HG03460 (cell line): ENCODE measurements around the gene SETD1B.
"Not testable (repeated sequence)": the region's sequence is repeated elsewhere in the genome, so short reads cannot be mapped to it uniquely, and the experiment has no call there.

Experiments
- ATAC-seq: cut with Tn5 transposase; IDR thresholded peaks from one replicate; pipeline ENCODE4 v1.9.1; 2021; ENCODE audit not compliant: unreplicated experiment

Gene SETD1B

DNA sequence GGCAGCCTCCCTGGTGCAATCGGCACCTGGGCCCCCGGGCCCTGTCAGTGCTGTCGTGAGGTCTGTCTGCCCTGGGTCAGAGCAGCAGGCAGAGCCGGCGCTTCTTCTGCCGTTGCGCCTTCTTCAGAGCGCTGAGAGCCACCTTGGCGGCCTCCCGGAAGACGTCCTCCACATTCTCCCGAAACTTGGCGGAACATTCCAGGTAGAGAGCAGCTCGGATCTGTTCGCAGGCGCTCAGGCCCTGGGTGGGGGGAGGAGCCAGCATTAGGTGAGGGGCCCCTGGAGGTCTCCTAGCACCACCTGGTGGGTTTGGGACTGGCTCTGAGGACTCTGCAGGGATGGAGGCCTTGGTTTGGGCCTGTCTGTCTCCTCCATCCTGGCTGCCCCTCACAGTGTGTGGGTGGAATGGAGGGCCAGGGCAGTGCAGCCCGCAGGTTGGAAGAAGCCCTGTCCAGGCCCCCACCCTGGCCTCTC is 24.4 kb upstream of the SETD1B start:
- ATAC-seq, result no peak

DNA sequence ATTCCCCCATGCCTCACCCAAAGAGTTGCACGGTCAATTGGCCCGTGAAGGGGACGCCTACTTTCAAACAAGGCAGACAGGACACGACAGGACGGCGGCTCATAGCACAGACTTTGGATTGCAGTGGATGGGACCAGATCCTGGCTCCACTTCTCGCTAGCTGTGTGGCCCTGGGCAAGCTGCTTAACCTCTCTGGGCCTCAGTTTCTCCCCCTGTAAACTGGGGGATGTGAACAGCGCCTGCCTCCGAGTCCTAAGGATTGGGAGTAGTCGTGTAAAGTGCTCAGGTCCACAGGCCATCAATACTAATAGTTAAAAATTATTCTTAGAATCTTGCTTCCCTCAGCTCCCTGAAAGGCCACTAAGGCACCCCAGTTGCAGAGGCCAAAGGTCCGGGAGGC is 23.4 kb upstream of the SETD1B start:
- no peak for ATAC-seq

DNA sequence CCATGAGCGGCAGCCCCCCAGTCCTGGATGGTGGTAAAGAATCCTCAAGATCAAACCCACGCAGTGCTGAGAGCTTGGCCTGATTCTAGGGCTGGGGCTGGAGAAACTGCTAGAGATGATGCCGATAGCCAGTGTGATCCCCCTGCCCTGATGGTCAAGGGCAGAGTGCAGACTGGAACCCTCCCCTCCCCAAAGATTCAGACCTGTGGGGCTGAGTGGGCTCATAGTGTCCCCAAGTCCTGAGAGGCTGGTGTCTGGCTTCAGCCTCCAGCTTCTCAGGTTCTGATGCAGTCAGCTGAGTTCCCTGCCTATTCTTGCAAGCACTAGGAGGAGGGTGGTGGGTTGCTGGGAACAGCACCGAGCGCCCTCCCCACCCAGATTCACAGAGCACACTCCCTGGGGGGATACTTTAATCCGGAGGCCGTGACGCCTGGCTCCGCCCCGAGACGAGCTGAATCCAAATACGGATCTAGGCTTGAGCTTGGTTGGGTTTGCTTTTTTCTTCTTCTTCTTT is 22.3 kb upstream of the SETD1B start:
- ATAC-seq, result peak; percentile 25

DNA sequence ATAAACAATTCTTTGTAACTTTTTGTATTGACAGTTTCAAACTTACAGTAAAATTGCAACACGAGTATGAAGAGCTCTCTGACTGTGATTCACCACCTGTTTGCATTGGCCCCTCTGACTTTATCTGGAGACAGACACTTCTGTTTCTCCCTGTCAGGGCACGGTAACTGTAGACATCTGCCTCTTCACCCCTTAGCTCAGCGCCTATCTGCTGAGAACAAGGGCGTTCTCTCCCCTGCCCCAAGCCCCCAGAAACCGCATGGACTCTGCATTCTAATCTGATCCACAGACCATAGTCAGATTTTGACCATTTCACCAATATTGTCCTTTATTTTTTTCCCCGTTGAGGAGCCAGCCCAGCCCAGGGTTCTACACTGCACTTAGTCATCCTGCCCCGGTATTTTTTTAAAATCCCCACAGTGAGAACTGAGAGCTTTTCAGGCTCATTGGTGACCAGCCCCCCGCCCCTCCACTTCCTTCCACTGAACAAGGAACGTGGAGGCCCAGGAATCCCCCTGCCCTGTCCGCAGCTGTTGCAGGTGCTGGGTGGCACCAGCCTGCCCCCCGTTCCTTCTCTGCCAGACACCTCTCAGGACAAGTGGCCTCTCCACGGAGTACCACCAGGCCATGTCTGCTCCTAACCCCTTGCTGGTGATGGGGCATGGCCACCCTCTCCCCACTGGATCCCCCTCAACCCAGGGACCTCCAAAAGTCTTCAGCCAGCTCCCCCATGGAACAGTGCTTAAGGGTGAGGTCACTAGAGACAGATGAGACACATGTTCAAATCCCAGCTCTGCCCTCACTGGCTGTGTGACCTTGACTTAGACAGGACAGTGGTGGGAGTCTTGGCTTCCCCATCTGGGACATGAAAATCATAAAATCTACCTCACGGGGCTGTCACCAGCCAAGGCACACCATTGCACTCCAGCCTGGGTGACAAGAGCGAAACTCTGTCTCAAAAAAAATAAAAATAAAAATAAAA is 21.5 kb upstream of the SETD1B start:
- ATAC-seq, result peak; percentile 55

DNA sequence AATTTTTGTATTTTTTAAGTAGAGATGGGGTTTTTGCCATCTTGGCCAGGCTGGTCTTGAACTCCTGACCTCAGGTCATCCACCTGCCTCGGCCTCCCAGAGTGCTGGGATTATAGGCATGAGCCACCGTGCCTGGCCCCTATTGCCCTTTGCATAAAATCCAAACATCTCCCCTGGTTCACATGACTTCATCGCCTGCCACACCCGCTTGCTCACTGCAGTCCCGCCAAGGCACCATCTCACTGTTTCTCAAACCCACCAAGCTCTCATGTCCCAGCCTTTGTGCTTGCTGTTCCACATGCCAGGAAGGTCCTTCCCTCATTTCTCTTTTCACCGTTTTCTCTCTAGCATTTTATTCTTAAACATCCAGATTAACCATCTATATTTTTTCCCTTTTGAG is 20.0 kb upstream of the SETD1B start:
- no peak for ATAC-seq

DNA sequence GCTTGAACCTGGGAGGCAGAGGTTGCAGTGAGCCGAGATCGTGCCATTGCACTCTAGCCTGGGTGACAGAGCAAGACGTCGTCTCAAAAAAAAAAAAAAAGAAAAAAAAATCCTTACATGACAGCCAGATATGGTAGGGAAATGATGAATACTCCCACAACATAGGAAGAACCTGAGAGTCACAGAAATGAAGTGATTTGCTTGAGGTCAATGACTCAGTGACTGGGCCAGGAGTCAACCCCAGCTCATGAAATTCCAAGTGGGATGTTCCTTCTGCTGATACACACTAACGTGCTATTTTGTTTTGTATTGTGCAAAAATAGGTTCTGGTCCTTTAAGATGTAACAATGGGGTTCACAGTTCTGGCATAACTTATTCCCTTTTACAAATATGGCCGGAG is 19.3 kb upstream of the SETD1B start:
- no peak for ATAC-seq

DNA sequence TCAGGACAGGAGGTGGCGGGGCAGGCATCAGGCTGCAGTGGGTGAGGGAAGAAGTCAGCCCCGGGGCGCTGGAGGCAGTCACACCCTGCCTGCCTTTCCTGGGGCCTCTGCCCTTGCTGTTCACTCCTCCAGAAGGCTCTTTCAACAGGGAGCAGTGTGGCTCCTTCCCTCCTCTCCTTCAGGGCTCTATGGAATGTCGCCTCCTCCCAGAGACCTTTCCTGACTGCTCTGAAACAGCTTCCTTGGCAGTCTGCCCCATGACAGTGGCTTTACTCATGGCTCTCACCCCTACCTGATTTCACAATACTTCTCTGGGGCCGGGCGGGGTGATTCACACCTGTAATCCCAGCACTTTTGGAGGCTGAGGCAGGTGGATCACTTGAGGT is 17.4 kb upstream of the SETD1B start:
- no peak for ATAC-seq

DNA sequence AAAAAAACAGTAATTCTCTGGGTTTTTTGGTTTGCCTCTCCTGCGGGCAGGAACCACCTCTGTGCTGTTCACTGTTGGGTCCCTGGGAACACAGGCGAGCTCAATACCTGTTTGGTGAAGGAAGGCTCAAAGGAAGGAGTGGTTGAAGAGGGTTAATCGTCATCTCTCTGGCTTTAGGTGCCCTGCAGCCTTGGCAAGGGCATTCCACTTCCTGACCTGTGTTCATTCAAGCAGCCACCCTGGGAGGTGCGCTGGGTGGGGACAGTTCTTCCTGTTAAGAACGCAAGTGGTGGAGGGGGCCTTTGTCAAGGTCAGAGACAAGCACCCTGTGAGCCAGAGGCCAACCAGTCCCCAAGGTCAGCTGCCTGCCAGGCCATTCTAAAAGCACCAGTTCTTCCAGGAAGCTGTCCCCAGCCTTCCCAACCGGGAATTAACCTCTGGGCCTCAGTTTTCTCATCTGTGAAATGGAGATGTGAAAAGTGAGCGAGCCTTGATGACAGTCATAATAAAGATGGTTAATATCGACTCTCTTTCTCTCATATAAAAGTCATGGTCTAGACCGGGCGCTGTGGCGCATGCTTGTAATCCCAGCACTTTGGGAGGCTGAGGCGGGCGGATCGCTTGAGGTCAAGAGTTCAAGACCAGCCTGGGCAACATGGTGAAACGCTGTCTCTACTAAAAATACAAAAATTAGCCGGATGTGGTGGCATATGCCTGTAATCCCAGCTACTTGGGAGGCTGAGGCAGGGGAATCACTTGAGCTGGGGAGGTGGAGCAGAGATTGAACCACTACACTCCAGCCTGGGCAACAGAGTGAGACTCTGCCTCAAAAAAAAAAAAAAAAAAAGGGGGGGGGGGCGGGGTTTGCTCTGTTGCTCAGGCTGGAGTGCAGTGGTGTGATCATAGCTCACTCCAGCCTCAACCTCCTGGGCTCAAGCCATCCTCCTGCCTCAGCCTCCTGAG is 16.5 kb upstream of the SETD1B start:
- no peak for ATAC-seq

DNA sequence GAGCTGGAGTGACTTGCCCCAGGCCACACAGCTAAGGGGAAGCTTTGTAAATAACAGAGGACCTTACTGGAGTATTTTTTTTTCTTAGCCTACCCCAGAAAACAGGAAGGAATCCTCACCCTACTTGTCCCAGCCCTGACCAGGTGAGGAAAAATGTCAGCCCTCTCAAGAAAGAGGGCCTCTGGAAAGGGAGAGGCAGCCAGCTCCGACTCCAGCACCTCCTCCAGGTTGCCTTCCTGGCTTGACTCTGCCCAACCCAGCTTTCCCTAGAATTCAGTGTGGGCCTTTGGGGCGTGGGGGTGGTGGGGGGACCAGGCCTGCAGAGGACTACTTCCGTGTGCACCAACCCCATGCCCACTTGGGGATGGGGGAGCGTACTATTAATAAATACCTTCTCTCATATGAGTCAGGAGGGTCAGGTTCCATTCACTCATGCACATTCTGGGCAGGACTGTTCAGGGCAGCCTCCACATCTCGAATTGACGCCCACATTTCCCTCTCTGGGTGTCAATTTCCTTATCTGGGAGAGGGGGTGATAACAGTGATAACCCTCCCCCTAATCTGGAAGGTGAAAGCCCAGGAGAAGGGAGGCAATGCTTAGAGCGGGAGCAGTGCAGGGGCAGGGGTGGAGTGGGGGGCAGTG is 15.5 kb upstream of the SETD1B start:
- ATAC-seq, result no peak

DNA sequence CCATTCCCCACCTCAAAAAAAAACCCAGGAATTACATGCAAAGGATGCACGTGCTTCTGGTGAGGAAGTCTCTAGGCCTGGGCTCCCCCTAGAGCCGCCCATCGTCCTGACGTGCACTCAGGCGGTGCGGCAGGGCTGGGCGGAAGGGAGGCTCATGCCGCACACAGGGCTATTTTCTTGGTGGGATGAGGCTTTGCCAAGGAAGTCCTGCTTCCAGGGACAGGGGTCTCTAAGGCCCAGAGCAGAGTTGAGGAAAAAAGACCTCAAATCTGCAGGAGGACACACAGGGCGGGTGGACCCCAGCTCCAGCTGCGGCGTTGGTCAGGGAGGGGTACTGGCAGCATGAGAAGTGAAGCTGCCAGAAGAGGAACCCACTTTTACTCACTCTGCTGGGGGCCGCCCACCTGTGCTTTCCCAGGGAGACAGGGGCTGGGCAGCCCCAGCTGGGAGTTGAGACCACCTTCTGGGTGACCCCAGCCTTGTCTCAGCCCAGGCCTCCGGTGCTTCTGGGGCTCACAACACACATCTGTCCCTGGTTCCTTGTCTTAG is 14.5 kb upstream of the SETD1B start:
- ATAC-seq, result no peak

DNA sequence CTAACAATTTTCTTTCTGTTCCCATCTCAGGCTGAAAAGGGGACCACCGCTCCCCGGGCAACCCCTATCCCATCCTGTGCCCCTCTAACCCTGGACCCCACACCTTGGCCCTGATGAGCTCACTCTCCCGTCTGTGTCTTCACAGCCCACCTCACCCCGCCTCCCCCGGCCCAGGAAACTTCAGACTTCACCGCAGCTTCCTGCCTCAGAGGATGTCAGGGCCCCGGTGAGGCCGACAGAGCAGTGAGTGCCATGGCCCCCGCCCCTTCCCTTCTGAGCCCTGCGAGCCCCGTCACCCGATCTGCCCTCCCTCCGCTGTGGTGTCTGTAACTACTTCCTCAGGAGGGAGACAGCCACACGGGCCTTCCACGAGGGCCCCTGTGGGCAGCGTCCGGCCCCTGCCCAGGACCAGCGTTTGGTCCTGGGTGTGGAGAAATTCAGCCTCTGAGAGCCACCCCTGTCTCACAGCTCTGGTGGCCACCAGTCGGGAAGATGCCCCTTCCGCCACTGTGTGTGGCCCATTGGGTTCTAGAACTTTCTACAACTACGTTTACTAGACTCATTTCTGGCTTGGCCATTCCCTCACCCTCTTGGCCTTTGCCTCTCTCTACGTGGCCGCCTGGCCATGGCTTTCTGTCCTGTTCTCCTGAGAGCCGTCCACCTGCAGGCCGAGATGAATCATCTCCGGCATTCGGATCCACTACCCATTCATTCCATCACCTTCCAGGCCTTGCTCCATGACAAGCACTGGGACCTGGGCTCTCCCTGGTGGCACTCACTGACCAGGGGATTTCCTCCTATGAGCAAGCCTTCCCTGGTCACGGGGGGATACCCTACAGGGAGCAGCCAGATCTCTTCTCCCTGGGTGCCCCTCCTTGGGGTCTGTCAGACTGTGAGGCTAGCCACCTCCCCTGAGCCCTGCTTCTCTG is 13.7 kb upstream of the SETD1B start:
- ATAC-seq, result peak; percentile 42

DNA sequence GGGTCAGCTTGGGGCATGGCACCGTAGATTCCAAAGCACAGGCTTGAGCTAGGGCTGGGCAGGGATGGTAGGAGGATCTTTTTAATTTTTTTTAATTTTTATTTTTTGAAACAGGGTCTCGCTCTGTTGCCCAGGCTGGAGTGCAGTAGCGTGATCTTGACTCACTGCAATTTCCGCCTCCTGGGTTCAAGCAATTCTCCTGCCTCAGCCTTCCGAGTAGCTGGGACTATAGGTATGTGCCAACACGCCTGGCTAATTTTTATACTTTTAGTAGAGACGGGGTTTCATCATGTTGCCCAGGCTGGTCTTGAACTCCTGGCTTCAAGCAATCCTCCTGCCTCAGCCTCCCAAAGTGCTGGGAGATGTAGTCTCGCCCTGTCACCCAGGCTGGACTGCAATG is 13.0 kb upstream of the SETD1B start:
- not testable (repeated sequence) for ATAC-seq

DNA sequence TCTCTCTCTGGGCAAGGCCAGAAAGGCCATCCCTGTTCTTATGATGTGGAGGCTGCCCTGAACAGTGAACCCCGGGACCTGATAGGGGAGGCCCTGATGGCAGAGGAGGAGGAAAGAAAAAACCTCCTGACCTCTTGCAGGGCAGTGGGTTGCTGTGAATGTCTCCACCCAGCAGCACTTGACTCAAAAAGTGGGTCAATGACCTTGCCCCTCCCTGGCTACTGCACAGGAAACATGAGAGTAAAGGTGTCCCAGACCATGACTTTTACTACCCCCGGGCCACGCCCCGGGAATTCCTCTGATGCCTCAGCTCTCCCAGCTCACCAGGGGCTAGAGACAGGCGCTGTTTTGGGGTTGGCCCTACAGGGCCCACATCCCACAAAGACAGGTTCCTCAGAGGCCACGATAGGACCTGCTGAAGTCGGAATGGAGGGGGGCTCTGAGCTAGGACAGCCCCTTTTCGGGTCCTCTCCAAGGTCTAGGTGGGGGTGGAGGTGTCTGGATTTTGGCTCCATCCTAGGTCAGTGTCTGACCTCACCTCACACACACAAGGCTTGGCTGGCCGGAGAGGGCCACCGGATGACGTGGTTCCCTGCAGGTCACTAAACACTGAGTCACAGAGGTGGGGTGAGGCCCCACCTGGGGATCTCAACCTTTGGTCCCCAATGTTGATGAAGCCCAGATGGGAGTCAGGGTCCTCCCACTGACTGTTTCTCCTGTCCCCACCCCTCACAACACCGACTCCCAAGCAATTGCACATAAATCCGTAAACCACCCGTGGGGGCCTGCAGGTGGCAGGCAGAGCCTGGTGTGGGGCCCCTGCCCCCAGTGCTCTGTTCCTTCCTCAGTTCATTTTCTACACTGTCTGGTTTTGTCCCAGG is 11.9 kb upstream of the SETD1B start:
- no peak for ATAC-seq

DNA sequence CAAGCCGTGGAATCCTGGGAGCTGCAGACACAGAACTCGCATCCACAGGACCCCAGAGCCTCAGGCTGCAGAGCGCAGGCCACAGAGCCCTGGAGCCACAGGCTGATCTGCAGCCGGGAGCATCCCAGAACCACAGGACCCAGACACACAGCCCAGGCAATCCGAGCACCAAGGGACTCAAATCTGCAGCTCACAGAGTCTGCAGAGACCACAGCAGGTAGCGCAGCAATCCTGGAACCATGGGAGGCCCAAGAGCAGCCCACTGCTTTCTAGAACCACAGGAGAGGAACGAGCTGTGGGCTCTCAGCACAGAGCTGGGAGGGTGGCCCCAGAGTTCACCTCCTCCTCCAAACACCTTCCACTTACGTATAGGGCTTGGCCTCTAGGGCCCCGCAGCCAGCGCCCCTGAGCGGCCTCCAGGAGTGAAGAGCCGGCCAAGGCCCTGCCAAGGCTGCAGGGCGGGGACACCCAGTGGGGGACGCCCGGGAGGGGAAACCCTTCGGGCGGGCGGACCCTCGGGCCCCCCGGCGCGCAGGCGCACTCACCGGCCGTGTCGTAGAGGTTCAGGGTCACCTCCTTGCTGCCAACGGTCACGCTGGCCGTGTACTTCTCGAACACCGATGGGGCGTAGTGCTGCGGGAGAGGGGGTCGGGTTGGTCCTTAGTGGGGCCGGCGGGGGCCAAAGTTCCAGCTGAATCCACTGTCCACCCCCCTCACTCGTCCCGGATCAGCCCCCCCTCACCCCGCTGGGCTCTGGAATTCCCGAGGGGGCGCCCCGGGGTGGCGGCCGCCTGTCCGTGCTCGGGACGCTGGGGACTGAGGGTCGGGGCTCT is 11.0 kb upstream of the SETD1B start:
- no peak for ATAC-seq

DNA sequence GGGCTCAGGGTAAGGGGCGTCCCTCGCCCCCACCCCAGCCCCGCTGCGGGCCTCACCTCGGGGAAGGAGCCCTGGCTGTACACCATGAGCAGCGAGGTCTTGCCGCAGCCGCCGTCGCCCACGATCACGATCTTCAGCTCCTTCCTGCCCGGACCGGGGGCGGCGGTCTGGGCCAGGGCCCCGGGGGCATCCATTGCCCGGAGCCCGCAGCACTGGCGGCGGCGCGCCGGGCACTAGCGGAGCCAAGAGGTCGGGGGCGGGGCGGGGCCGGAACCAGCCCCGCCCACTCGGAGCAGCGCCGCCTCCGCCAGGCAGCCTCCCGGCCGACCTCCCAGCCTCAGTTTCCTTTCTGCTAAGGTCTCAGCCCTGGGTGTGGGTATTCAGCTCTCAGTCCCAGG is 10.4 kb upstream of the SETD1B start, which contains the start of gene RHOF:
TSS of gene RHOF (minus strand) at position 249 of the 398 bp plus-strand sequence. CDS start at position 194, 55 bp downstream.
- peak; percentile 13 for ATAC-seq

DNA sequence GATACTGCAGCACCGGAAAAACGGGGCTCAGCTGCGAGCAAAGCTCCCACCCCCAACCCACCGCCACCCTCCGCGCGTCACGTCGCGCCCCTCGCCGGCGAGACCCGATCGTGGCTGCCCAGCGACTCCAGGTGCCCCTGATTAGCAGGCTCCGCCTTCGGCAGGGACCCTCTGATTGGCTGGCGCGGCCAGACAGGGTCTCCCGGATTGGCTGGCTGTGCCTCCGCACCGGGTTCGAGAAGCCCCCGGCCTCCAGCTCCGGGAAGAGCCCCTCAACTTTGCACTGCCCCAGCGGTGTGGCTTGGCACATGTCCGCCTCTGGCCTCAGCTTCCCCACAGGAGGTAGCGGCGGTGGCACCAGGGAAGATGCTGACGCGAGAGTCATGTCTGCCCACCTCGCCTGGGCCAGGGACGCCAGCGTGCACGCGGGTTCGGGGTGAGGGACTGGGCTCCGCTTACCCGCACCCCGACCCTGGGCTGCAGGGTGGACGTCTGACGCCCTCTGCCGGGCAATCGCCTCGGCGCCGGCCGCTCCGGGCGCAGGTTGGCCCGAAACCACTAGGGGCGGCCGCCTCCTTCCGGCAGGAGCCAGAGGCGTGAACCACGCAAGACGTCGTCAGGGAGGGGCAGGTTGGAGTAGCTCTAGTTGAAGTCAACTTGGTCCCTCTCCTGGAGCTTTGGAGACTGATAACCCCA is 9.8 kb upstream of the SETD1B start:
- peak; percentile 37 for ATAC-seq

DNA sequence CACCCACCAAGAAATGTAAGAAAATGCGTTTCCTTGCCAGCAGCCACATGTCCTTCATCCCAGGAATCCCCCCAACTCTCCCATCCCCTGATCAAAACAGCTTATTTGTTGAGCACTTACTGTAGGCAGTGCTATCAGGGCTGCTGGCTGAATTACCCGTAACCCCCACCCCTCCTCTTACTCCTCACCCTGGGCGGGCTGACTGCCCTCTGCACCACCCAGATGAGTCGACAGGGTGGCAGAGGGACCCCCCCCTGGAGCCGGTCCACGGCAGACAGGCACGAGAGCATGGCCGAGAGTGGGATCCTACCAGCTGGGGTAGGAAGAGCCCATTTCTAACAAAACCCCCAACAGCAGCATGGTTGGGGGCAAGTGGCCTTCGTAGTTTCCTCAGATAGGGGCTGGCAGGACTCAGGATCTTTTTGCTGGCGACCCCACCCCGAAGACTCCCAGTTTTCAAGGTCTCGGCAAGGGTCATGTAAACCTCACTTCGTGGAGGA is 9.2 kb upstream of the SETD1B start:
- ATAC-seq, result no peak
